Measurements from ENCODE around the gene ITGA7.

GRCh38 chr12:55681142-55682077 lies 26.3 kb downstream of the ITGA7 start:
- TF ChIP-seq USF2 (IDR thresholded peaks at IDR 0.05; ENCODE audit: low read length), result no peak
- no peak for TF ChIP-seq RFX5 (IDR thresholded peaks at IDR 0.05; ENCODE audit: borderline replicate concordance, low read depth, low read length)
- TF ChIP-seq CTCF (IDR thresholded peaks at IDR 0.05; ENCODE audit: control extremely low read depth in 1 of 3, insufficient read depth in 1 of 3, low read depth in 1 of 3, low read length in 3 of 3), result peak; percentile 60 to 68 (median 61)
